OCI-LY7 (cell line): ENCODE data around the gene KIF16B. TPM values are rescaled to one million over a fixed set of nuclear protein-coding genes. Genes with fewer than 3 reads are reported as not detected.

Source experiments
- BruUV-seq: library from RNA; stranded (reverse); fragments of 400-500 nt; replicated peaks from 2 replicates; lab custom pipeline; 2021; lab: Mats Ljungman, UMichigan
- CTCF ChIA-PET: fragments of 300-600 bp; sonication (Branson Sonifier 250); formaldehyde crosslinking; loops from one replicate; lab custom pipeline; 2022; ENCODE audit warnings: antibody characterized with exemption; ENCODE audit not compliant: unreplicated experiment; lab: Charles Lee
- POLR2A ChIA-PET: fragments of 300-600 bp; sonication (Branson Sonifier 250); formaldehyde crosslinking; loops from one replicate; lab custom pipeline; 2022; ENCODE audit warnings: antibody characterized with exemption; lab: Charles Lee
- DNase-seq: peaks from one replicate; pipeline ENCODE4 v3.0.0-alpha.2; 2015; ENCODE audit warnings: low spot score
- H2AFZ ChIP-seq: fragments of 200-600 bp; sonication (generic), shearing (Covaris generic); 2 replicates; pipeline ENCODE4 v1.6.1; 2014; ENCODE audit warnings: mild to moderate bottlenecking, antibody characterized with exemption, low read length, moderate library complexity
- H3K27ac ChIP-seq: fragments of 200-600 bp; sonication (generic); 2 replicates; pipeline ENCODE4 v1.5.1; 2014; ENCODE audit warnings: mixed run types, low read depth, mild to moderate bottlenecking, moderate library complexity, low read length, inconsistent platforms; ENCODE audit not compliant: poor library complexity, severe bottlenecking
- H3K36me3 ChIP-seq: fragments of 200-600 bp; sonication (generic); 2 replicates; pipeline ENCODE4 v1.6.1; 2014; ENCODE audit warnings: mild to moderate bottlenecking, antibody characterized with exemption, low read length, moderate library complexity, mixed read lengths; ENCODE audit not compliant: insufficient read depth
- H3K4me1 ChIP-seq: fragments of 200-600 bp; sonication (generic); 2 replicates; pipeline ENCODE4 v1.5.1; 2014; ENCODE audit warnings: mild to moderate bottlenecking, low read length; ENCODE audit not compliant: insufficient read depth, poor library complexity, severe bottlenecking
- H3K4me2 ChIP-seq: fragments of 200-600 bp; sonication (generic); 2 replicates; pipeline ENCODE4 v1.6.1; 2014; ENCODE audit warnings: mild to moderate bottlenecking, low read length
- H3K4me3 ChIP-seq: fragments of 200-600 bp; sonication (generic); 2 replicates; pipeline ENCODE4 v1.5.1; 2014; ENCODE audit warnings: mild to moderate bottlenecking, low read depth, low read length; ENCODE audit not compliant: poor library complexity, severe bottlenecking
- H3K79me2 ChIP-seq: fragments of 200-600 bp; sonication (generic); 2 replicates; pipeline ENCODE4 v1.6.1; 2016; ENCODE audit warnings: low read depth, mild to moderate bottlenecking, low read length, moderate library complexity, mixed read lengths; ENCODE audit not compliant: insufficient read depth
- H3K9me2 ChIP-seq: fragments of 200-600 bp; sonication (generic); 2 replicates; pipeline ENCODE4 v1.6.1; 2016; ENCODE audit warnings: mild to moderate bottlenecking, low read length, mixed read lengths; ENCODE audit not compliant: insufficient read depth
- H3K9me3 ChIP-seq: fragments of 200-600 bp; sonication (generic); 2 replicates; pipeline ENCODE4 v1.6.1; 2014; ENCODE audit warnings: mild to moderate bottlenecking, mixed run types, low read length, mixed read lengths
- H4K20me1 ChIP-seq: fragments of 200-600 bp; sonication (generic); 2 replicates; pipeline ENCODE4 v1.6.1; 2014; ENCODE audit warnings: mild to moderate bottlenecking, antibody characterized with exemption, low read length, moderate library complexity, mixed read lengths; ENCODE audit not compliant: insufficient read depth
- CTCF ChIP-seq: fragments of 200-600 bp; sonication (generic); conservative IDR thresholded peaks from 2 replicates; pipeline ENCODE4 v1.5.1; 2014; ENCODE audit warnings: mild to moderate bottlenecking, antibody characterized with exemption, low read length, moderate library complexity, mixed read lengths
- EZH2phosphoT487 ChIP-seq: fragments of 200-600 bp; sonication (generic); IDR thresholded peaks from 2 replicates; pipeline ENCODE4 v1.6.1; 2018; ENCODE audit warnings: low read depth, borderline replicate concordance, mild to moderate bottlenecking, mixed run types, antibody characterized with exemption, low read length, moderate library complexity, mixed read lengths
- intact Hi-C: fragments of 100-400 bp; cut with micrococcal nuclease; formaldehyde crosslinking; loops from one replicate; pipeline ENCODE4 v1.10.0; 2022; ENCODE audit not compliant: unreplicated experiment
- total RNA-seq, 2 experiments: library from RNA; depleted of rRNA in 1 of 2; stranded (reverse); fragments of >200 nt in 1 of 2; shearing (Covaris generic) in 1 of 2; gene quantifications; 2 replicates each; pipeline ENCODE4 v1.2.3, GENCODE V29; 2014 to 2022

The KIF16B gene
- total RNA-seq, 2 experiments from 2014 or later: 6.2 to 11.2 TPM

GRCh38 chr20:16515046-16515445 is 58.2 kb downstream of the KIF16B start:
- no peak for DNase-seq
- no peak for TF ChIP-seq CTCF
- TF ChIP-seq EZH2phosphoT487: no peak
- intact Hi-C loops: no loop called here
- BruUV-seq: no TSS peak
- no peaks in the 10 kb centered on the region for H4K20me1 ChIP-seq
- no peak overlapping the region for H3K4me2 ChIP-seq
- ChIA-PET POLR2A (interaction anchor here (0.7 kb wide), 1 partner anchor 1596 kb away, joined by 5 read pairs; no protein-coding TSS in a partner anchor), CTCF (no interaction called here)
- H3K9me2 ChIP-seq: no peaks in the 10 kb centered on the region
- peaks cover 7% of the 10 kb centered on the region for H3K4me1 ChIP-seq
- H3K27ac ChIP-seq: no peak overlapping the region
- H3K36me3 ChIP-seq: no peaks in the 10 kb centered on the region
- H3K9me3 ChIP-seq: no peaks in the 10 kb centered on the region
- no peak overlapping the region for H3K4me3 ChIP-seq
- H2AFZ ChIP-seq: no peak overlapping the region
- H3K79me2 ChIP-seq: no peaks in the 10 kb centered on the region

GRCh38 chr20:16514140-16514539 is 59.1 kb downstream of the KIF16B start:
- Histone ChIP-seq H3K27ac (no peak overlapping the region), H3K9me3 (no peaks in the 10 kb centered on the region), H3K79me2 (no peaks in the 10 kb centered on the region), H3K4me3 (no peak overlapping the region), H3K9me2 (no peaks in the 10 kb centered on the region), H2AFZ (no peak overlapping the region), H4K20me1 (no peaks in the 10 kb centered on the region), H3K36me3 (no peaks in the 10 kb centered on the region), H3K4me1 (peaks cover 7% of the 10 kb centered on the region), H3K4me2 (no peak overlapping the region)
- BruUV-seq: no TSS peak
- TF ChIP-seq CTCF (no peak), EZH2phosphoT487 (no peak)
- intact Hi-C loops: no loop called here
- CTCF ChIA-PET: no interaction called here
- POLR2A ChIA-PET: interaction anchor here (0.9 kb wide), 1 partner anchor 125 kb away, joined by 3 read pairs; no protein-coding TSS in a partner anchor
- DNase-seq: no peak

- Histone ChIP-seq H3K4me2 (peak overlapping the region; percentile 45), H3K9me2 (no peaks in the 10 kb centered on the region), H3K4me3 (peak overlapping the region; percentile 17), H3K36me3 (peaks cover 7% of the 10 kb centered on the region; the same call in 1 of the 2 replicates), H3K4me1 (peaks cover 20% of the 10 kb centered on the region), H3K27ac (peak overlapping the region; percentile 69), H3K79me2 (no peaks in the 10 kb centered on the region), H2AFZ (peak overlapping the region; percentile 54), H4K20me1 (no peaks in the 10 kb centered on the region), H3K9me3 (no peaks in the 10 kb centered on the region)
- peak; percentile 75 for DNase-seq
- ChIA-PET POLR2A (interaction anchor here (0.9 kb wide), 1 partner anchor 23 kb away, joined by 3 read pairs; no protein-coding TSS in a partner anchor), CTCF (no interaction called here)
- TF ChIP-seq CTCF: no peak
- TF ChIP-seq EZH2phosphoT487: no peak
- intact Hi-C loops: no loop called here
- no TSS peak for BruUV-seq
These were observed 67.4 kb downstream of the KIF16B start for GRCh38 chr20:16505894-16506293.
